ENCODE data around the gene PET117. TPM values are rescaled to one million over a fixed set of nuclear protein-coding genes. Genes with fewer than 3 reads are reported as not detected.
"Not testable (repeated sequence)": the region's sequence is repeated elsewhere in the genome, so short reads cannot be mapped to it uniquely, and the experiment has no call there.

Gene PET117
- total RNA-seq, 1 experiment from 2014 or later, result 25.5 TPM

DNA sequence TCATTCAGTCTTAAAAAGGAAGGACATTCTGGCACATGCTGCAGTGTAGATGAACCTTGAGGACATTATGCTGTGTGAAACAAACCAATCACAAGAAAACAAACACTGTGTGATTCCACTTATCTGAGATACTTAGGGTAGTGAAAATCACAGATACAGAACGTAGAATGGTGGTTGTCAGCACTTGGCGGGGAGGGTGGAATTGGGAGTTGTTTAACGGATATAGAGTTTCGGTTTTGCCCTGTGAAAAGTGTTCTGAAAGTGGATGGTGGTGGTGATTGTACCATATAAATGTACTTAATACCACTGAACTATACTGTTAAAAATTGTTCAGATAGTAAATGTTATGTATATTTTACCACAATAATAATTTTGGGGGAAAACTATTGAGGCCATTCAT lies 18.4 kb downstream of the PET117 start:
- DNase-seq (ENCODE audit: low read depth), result no peak

DNA sequence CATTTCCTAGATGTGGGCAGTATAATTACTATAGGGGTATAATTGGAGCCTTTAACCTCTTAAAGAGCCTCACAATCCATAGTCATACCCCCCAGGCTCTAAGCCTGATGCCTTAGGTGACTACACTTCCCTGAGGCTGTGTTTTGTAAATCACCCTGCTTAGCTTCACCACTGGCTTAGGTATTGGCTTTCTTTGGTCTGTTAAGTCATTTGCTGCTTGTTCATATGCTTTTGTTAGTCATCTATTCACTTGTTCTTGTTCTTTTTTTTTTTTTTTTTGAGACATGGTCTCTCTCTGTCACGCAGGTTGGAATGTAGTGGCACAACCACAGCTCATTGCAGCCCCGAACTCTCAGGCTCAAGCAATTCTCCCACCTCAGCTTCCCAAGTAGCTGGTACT lies 26.7 kb downstream of the PET117 start:
- peak; percentile 65 for DNase-seq (ENCODE audit: low read depth)

GRCh38 chr20:18165553-18165952 lies 27.9 kb downstream of the PET117 start:
- DNase-seq (ENCODE audit: low read depth), result peak; percentile 25

DNA sequence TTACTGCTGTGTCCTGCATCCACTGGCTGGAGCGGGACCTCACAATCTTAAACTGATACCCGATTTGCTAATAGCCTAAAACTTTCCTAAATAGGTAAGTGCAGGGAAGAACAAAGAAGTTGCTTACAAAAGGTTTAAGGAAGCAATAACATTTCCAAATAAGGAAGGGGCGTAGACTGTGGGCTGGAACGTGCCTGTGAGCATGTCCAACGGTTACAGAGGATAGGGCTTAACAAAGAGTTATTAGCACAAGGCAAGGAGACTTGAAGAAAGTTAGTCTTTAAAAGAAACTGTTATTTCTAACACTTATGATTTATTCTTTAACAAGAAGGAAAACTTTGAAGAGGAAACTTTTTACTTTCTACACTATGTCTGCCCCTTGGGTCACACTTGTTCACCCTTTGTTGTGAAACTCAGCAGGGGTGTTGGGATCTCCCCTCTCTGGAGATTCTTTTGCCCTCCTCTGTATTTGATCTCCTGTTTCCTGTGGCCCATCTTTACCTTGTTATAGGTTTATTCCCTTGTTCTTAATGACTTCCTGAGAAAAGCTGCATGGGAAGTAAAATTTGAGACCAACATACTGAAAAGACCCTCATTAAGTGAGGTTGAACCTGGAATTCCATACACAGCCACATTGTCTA lies 28.7 kb downstream of the PET117 start:
- no peak for DNase-seq (ENCODE audit: low read depth)

DNA sequence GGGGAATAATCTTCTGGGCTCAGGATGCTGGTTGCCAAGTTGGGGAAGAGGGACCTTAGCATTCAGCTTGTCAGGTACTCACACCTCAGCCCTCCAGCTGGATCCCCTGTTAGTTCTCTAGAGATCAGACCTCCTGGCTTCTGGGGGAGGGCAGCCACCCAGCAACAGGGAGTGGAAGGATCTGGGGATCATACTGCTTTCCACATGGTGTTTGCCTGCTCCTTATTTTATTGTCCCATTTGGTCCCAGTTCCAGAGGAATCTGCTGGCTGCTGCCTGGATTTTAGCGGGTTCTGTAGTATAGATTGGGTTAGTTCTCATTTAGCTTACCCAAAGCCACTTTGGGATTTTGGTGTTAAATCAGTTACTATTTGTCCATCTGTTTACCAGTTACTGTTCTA lies 29.3 kb downstream of the PET117 start:
- no peak for DNase-seq (ENCODE audit: low read depth)

GRCh38 chr20:18172379-18172778 lies 34.7 kb downstream of the PET117 start:
- no peak for DNase-seq (ENCODE audit: low read depth)

DNA sequence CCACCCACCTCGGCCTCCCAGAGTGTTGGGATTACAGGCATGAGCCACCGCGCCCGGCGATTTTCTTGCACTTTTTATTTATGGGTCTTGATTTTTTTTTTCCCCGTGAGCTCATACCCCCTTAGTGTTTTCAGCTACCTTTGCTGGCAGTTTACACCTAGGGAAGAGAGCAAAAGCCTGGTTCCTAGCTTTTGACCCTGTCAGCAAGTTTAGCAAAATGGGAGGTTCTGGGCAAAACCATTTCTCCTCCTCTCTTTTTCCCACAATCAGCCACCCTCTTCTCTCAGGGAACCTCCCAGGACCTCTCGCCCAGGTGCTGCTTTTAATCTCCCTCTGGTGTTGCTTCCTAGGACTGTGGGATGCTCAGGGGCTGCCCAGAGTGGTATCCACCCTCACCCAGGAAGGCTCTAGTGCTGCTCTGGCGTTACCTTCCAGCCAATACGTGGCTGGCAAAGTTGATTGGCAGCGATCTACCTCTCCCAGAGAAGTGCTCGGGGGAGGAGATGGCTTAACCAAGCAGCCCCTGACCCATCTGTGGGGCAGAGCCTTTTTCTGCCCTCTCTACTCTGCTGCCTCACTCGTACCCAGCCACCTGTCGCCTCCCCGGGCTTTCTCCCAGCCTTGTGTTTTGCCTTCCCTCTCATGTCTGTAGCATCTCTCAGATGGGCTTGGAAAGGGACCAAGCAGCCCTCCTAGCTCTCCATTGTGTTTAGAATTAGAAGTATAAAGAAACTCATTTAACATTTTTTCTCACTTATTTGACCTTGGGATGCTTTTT lies 37.4 kb downstream of the PET117 start:
- DNase-seq (ENCODE audit: low read depth), result no peak

DNA sequence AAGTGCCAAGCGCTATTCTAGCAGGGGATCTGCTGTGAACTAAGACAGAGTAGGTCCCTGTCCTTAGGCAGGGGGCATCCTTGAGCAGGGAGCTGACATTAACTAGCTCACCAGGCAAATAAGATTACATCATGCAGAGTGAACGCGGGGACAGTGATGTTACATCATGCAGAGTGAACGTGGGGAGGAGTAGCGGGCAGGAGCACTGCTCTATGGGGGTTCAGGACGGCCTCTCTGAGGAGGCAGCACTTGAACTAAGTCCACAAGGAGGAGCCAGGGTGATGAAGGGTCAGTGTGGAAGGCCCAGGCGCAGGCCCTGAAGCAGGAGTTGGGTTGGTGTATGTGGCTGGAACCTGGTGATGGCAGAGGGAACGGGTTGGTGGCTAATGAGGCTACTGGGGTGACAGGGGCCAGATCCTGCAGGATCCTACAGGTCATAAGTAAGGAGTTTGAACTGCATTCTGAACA lies 38.7 kb downstream of the PET117 start:
- DNase-seq (ENCODE audit: low read depth), result no peak

- not testable (repeated sequence) for DNase-seq (ENCODE audit: low read depth)
Observed at GRCh38 chr20:18180366-18180765, 42.7 kb downstream of the PET117 start.

GRCh38 chr20:18180815-18181214 lies 43.2 kb downstream of the PET117 start:
- no peak for DNase-seq (ENCODE audit: low read depth)

GRCh38 chr20:18187020-18187419 lies 49.4 kb downstream of the PET117 start:
- no peak for DNase-seq (ENCODE audit: low read depth)

- DNase-seq (ENCODE audit: low read depth), result no peak
Observed at GRCh38 chr20:18188434-18188833, 50.8 kb downstream of the PET117 start.

- no peak for DNase-seq (ENCODE audit: low read depth)
Observed at GRCh38 chr20:18190338-18191233, 52.9 kb downstream of the PET117 start.

DNA sequence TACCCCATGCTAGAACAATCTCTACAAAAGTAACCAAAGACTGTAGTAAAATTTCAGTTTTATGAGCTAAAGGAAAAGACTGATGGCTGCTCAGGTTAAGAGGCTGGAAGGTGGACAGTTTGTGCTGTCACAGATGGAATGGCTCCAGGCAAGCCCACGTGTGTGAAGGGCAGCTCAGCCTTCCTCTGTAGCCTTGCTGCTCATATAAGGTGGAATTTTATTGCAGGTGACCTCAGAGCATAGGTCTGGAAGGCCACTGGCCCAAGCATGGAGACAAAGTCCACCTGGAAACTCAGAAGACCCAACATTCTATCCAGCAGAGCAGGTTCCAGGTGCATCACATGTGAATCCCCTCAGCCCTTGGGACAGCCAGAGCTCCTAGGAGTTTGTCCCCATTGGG lies 53.6 kb downstream of the PET117 start:
- no peak for DNase-seq (ENCODE audit: low read depth)

Small RNA genes lying within 50 kb of the gene (small RNA-seq; reads per million reads assigned to genes)
- gene RF00019, result not detected
- not detected for gene RNU7-137P

Other genes with a start within 250 kb of the PET117 start
- 206 and 221 TPM in 2 replicates for gene SNX5, start 169.1 kb upstream of the PET117 start, total RNA-seq (2014; rRNA removed; shearing (Covaris generic))
- 34.9 and 38.7 TPM in 2 replicates for gene MGME1, start 168.8 kb upstream of the PET117 start, total RNA-seq (2014; rRNA removed; shearing (Covaris generic))
- gene OVOL2, start 79.9 kb upstream of the PET117 start, total RNA-seq (2014; rRNA removed; shearing (Covaris generic)), result 0.34 TPM in 1 of 2 replicates, not detected in the other
- 11.1 and 12.7 TPM in 2 replicates for gene KAT14, start within 50 bp of the PET117 start, total RNA-seq (2014; rRNA removed; shearing (Covaris generic))
- 8.6 and 8.9 TPM in 2 replicates for gene ZNF133, start 150.7 kb downstream of the PET117 start, total RNA-seq (2014; rRNA removed; shearing (Covaris generic))

Measured in HT1080 (cell line).